Kidney (tissue), 14 donors: ENCODE results near the gene SOCS6. TPM values are rescaled to one million over a fixed set of nuclear protein-coding genes. Genes with fewer than 3 reads are reported as not detected.
"Not testable (repeated sequence)": the region's sequence is repeated elsewhere in the genome, so short reads cannot be mapped to it uniquely, and the experiment has no call there.

Experiments
- DNase-seq, 5 donors: peaks; one replicate each; pipeline ENCODE4 v3.0.0-alpha.2; 2013 to 2020
- FAIRE-seq: peaks from 2 replicates; lab custom pipeline; 2012; peaks lifted over from hg19 to GRCh38; lab: Jason Lieb, UNC
- H3K27ac ChIP-seq, 2 donors: one replicate each; pipeline ENCODE4 v1.7.0; 2013; ENCODE audit warnings: low read depth in 2 of 2, low read length in 2 of 2, inconsistent platforms in 1 of 2
- H3K27me3 ChIP-seq: one replicate; pipeline ENCODE4 v1.7.1; 2013; ENCODE audit warnings: low read length, inconsistent platforms; ENCODE audit not compliant: control insufficient read depth, insufficient read depth
- H3K36me3 ChIP-seq, 3 donors: one replicate each; pipeline versions ENCODE4 v1.7.0 to v1.7.1; 2013; ENCODE audit warnings: low read length in 3 of 3, control low read depth in 1 of 3, inconsistent platforms in 1 of 3; ENCODE audit not compliant: insufficient read depth in 3 of 3, control insufficient read depth in 2 of 3
- H3K4me1 ChIP-seq, 3 donors: one replicate each; pipeline versions ENCODE4 v1.7.0 to v1.7.1; 2013; ENCODE audit warnings: low read length in 3 of 3, inconsistent platforms in 1 of 3, low read depth in 1 of 3; ENCODE audit not compliant: control insufficient read depth in 2 of 3, insufficient read depth in 2 of 3
- H3K4me3 ChIP-seq, 3 donors: one replicate each; pipeline versions ENCODE4 v1.7.0 to v1.8.1; 2013; ENCODE audit warnings: low read length in 3 of 3, control low read depth in 1 of 3, inconsistent platforms in 1 of 3
- H3K9ac ChIP-seq, 3 donors: one replicate each; pipeline versions ENCODE4 v1.7.0 to v1.7.1; 2013; ENCODE audit warnings: low read length in 3 of 3, control low read depth in 1 of 3, inconsistent platforms in 1 of 3
- H3K9me3 ChIP-seq, 3 donors: one replicate each; pipeline versions ENCODE4 v1.7.0 to v1.7.1; 2013; ENCODE audit warnings: low read length in 3 of 3, control low read depth in 1 of 3, inconsistent platforms in 1 of 3; ENCODE audit not compliant: control insufficient read depth in 2 of 3, insufficient read depth in 1 of 3
- CTCF ChIP-seq: IDR thresholded peaks from 3 replicates; pipeline ENCODE4 v1.5.1; 2012; ENCODE audit warnings: mild to moderate bottlenecking, moderate library complexity, borderline replicate concordance; ENCODE audit not compliant: insufficient read depth; ENCODE audit errors: extremely low read depth
- intact Hi-C: fragments of 100-400 bp; cut with DNase I; formaldehyde crosslinking; loops from one replicate; pipeline ENCODE4 v1.11.1; 2022
- polyA plus RNA-seq: library from polyadenylated mRNA; stranded (reverse); fragments of 350-450 nt; fragmentation: Illumina TruSeq; extraction: RNeasy Lipid Tissue Mini Kit (QIAGEN cat#74804); gene quantifications from one replicate; pipeline ENCODE4 v1.2.3, GENCODE V29; 2014; ENCODE audit warnings: low read depth, low replicate concordance; ENCODE audit not compliant: insufficient read depth
- total RNA-seq: library from RNA; stranded (reverse); fragmentation: NEBNext Ultra II Directional; extraction: Animal tissue kit (Norgen Biotek cat#: 25700); gene quantifications from one replicate; pipeline ENCODE4 v1.2.1, GENCODE V29; 2021
- donor health status: control.
- donor health status: control.
- donor health status: control.
- donor health status: control.
- donor health status: control.
- donor health status: DM: yes; HTN: yes; CAD: no.
- donor health status: Normal renal cell carcinoma (clear cell type).

The SOCS6 gene
- total and polyA plus RNA-seq, 2 donors from 2014 or later: 5.1 to 18.7 TPM

- intact Hi-C loops: no loop called here
- Histone ChIP-seq H3K36me3 (no peaks in the 10 kb centered on the region), H3K27ac (no peak overlapping the region), H3K9me3 (peaks cover 0 to 4% (median 2%) of the 10 kb centered on the region in 3 donors), H3K27me3 (no peaks in the 10 kb centered on the region), H3K4me1 (no peaks in the 10 kb centered on the region), H3K4me3 (no peak overlapping the region), H3K9ac (no peak overlapping the region)
- no peak for DNase-seq
- FAIRE-seq: no peak
- no peak for TF ChIP-seq CTCF
These were observed 65.2 kb downstream of the SOCS6 start for GRCh38 chr18:70354080-70354479.

- FAIRE-seq (no peak), DNase-seq (no peak)
- H3K27ac ChIP-seq: no peak overlapping the region
- intact Hi-C loops: no loop called here
- no peak overlapping the region for H3K9ac ChIP-seq
- no peaks in the 10 kb centered on the region for H3K27me3 ChIP-seq
- H3K9me3 ChIP-seq: peaks cover 0 to 4% (median 2%) of the 10 kb centered on the region in 3 donors
- no peak for TF ChIP-seq CTCF
- no peaks in the 10 kb centered on the region for H3K4me1 ChIP-seq
- H3K4me3 ChIP-seq: no peak overlapping the region
- H3K36me3 ChIP-seq: no peaks in the 10 kb centered on the region
These were observed 65.9 kb downstream of the SOCS6 start for GRCh38 chr18:70354771-70355170.

- no peak overlapping the region for H3K27ac ChIP-seq
- H3K27me3 ChIP-seq: no peaks in the 10 kb centered on the region
- intact Hi-C loops: no loop called here
- TF ChIP-seq CTCF: no peak
- H3K9ac ChIP-seq: no peak overlapping the region
- FAIRE-seq (no peak), DNase-seq (no peak)
- no peak overlapping the region for H3K4me3 ChIP-seq
- H3K36me3 ChIP-seq: no peaks in the 10 kb centered on the region
- H3K4me1 ChIP-seq: no peaks in the 10 kb centered on the region
- peaks cover 0 to 4% (median 2%) of the 10 kb centered on the region in 3 donors for H3K9me3 ChIP-seq
These were observed 67.0 kb downstream of the SOCS6 start for GRCh38 chr18:70355620-70356385.

- H3K36me3 ChIP-seq, H3K27me3 ChIP-seq, H3K4me1 ChIP-seq, H3K9me3 ChIP-seq, H3K27ac ChIP-seq, H3K9ac ChIP-seq, intact Hi-C loops, FAIRE-seq, DNase-seq, H3K4me3 ChIP-seq: not testable (repeated sequence)
These were observed 69.2 kb downstream of the SOCS6 start for GRCh38 chr18:70358105-70358406.
